Fibroblast of the aortic adventitia (primary cell): ENCODE data around the gene FGGY. TPM values are rescaled to one million over a fixed set of nuclear protein-coding genes. Genes with fewer than 3 reads are reported as not detected.

Experiments
- DNase-seq: peaks from one replicate; pipeline ENCODE4 v3.0.0-alpha.2; 2010; ENCODE audit warnings: low read depth
- H3K4me3 ChIP-seq: 2 replicates; pipeline ENCODE4 v1.5.1; 2011; ENCODE audit warnings: low read depth, mild to moderate bottlenecking, control low read depth, low read length, moderate library complexity
- total RNA-seq: library from RNA; depleted of rRNA; stranded (reverse); fragments of >200 nt; gene quantifications from 2 replicates; pipeline ENCODE4 v1.2.3, GENCODE V29; 2012; ENCODE audit warnings: low replicate concordance
- TF ChIP-seq, protein P1 (sequence below): IDR thresholded peaks from 2 replicates; pipeline ENCODE4 v1.5.1; 2011; ENCODE audit warnings: mild to moderate bottlenecking, low read length, control low read depth, inconsistent platforms; ENCODE audit not compliant: insufficient read depth

FGGY gene
- total RNA-seq, 1 donor: 17.5 TPM

DNA sequence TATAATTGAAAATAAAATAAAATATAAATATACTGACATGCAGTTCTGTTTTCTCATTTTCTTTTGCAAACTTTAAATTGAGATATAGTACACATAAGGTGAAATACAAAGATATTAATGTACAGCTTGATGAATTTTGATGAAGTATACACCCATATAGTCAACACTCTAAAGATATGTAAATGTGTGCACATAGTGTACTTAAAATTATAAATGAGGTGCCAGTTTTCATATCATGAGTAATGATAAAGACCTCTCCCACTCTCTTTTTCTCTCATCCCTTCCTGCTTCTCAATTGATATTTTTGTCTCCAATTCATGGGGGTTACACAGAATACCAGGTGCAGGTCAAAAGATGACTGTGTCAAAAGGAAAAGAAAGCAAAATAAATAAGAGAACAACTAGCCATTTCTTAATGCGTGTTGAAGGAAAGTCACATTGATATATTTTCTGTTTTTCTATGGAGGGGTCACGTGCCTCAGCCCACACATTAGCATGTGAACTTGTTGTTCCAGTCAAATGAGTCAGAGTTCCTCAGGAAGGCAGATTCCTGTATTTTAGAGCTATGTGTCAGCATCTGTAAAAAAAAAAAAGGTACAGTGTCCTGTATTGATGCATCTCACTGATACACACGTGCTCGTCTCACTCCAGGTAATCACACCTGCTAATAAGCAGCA lies 453.6 kb downstream of the FGGY start:
- H3K4me3 ChIP-seq: no peak overlapping the region
- peak; percentile 85 for DNase-seq
- TF ChIP-seq, protein P1, sequence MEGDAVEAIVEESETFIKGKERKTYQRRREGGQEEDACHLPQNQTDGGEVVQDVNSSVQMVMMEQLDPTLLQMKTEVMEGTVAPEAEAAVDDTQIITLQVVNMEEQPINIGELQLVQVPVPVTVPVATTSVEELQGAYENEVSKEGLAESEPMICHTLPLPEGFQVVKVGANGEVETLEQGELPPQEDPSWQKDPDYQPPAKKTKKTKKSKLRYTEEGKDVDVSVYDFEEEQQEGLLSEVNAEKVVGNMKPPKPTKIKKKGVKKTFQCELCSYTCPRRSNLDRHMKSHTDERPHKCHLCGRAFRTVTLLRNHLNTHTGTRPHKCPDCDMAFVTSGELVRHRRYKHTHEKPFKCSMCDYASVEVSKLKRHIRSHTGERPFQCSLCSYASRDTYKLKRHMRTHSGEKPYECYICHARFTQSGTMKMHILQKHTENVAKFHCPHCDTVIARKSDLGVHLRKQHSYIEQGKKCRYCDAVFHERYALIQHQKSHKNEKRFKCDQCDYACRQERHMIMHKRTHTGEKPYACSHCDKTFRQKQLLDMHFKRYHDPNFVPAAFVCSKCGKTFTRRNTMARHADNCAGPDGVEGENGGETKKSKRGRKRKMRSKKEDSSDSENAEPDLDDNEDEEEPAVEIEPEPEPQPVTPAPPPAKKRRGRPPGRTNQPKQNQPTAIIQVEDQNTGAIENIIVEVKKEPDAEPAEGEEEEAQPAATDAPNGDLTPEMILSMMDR: no peak

DNA sequence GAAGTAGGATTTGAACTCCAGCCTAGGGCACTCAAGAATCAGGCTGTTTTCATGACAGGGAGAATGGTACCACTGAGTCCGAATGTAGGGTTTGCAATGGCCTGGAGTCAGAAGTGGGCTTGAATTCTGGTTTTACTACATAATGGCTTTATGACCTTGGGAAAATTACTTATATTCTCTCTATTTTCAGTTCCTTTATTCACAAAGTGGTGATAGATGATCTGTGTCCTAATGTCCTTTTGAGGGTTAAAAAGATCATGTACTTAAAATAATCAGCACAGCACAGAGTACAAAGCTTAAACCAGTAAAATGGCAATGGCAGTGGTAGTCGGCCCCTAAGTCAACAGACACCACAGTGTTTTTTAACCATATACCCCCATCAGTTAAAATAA lies 454.1 kb downstream of the FGGY start:
- TF ChIP-seq, protein P1: no peak
- H3K4me3 ChIP-seq: no peak overlapping the region
- DNase-seq: no peak

DNA sequence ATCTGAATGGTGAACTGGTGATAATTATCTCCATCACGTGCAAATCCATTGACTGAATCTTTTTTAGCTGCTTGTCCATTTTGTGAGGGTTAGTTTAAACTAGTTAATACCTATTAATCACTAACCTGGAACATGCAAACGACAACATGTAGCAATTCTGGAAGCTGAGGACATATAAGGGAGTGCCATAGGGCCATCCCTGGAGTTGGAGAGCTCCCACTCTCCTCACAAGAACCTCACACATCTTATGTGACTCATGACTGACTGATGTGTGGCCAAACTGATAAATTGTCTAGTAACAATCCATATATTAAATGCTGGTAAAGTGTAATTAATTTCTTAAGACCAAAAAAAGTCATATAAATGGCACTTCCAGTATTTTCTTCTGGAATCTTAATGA lies 454.9 kb downstream of the FGGY start:
- peak; percentile 18 for DNase-seq
- TF ChIP-seq, protein P1: no peak

DNA sequence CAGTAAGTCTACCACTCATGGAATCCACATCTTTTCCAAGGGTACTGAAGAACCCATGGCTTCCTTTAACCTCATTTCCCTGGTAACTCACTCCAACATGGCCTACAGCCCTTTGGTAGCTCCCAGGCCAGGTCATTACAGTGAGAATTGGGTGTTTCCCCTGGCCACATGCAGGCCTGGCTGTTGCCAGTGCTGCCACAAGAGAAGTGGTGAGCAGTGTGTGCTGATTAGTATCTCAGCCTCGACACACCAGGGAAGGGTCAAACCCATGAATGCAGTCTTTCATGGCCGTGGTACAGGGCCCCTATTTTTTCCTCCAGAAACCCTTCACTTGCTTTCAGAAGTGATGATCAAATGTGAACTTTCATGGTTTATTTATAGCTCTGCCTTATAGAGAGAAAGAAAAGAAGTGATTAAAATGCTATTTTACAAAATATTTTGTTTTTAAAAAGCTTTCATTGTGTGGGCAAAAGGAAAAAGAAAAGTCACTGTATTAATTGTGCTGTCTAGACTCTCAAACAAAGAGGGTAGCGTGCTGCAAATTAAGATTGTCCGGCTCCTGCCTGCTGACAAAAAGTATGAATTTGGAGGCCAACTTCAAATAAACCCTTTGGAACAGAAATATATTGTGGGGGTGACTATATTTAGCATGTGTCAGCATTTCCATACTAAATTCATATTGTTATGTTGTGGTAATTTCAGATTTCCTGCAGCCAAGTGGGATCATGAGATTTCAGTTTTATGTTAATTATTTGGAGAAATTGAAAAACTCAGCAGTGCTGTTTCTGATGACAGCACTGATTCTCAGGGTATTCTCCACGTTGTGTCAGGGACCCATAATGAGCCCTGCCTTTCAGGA lies 455.9 kb downstream of the FGGY start:
- TF ChIP-seq, protein P1: no peak

More for the DNA sequence above, 454.9 kb downstream of the FGGY start:
- no peak overlapping the region for H3K4me3 ChIP-seq

DNA sequence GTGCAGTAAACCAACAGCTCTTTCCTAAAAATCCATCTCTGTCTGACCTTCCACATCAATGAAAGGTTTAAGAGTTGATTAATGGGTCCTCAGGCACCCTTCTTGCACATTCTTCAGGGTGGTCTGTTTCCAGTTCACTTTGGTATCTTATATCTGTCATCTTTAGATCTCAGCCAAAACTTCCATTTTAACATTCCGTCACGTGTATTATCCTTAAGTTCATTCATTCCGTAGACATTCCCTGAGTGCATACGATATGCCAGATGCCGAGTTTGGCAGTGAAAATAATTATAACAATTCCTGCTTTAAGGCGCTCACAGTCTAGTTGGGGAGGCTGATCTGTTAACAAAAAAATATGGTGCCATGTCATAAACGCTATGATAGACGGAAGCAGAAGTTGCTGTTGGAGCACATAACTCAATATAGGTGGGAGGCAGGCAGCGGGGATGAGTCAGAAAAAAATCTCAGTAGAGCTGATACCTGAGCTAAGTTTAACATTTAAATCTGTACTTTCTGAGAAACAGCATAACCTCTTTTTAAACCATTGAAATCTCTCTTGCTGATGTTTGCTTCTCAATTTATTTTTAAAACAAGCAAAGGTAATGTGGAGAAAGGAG lies 458.3 kb downstream of the FGGY start:
- TF ChIP-seq, protein P1: no peak
- no peak overlapping the region for H3K4me3 ChIP-seq
- DNase-seq: no peak

More for the DNA sequence above, 455.9 kb downstream of the FGGY start:
- DNase-seq: no peak
- no peak overlapping the region for H3K4me3 ChIP-seq

DNA sequence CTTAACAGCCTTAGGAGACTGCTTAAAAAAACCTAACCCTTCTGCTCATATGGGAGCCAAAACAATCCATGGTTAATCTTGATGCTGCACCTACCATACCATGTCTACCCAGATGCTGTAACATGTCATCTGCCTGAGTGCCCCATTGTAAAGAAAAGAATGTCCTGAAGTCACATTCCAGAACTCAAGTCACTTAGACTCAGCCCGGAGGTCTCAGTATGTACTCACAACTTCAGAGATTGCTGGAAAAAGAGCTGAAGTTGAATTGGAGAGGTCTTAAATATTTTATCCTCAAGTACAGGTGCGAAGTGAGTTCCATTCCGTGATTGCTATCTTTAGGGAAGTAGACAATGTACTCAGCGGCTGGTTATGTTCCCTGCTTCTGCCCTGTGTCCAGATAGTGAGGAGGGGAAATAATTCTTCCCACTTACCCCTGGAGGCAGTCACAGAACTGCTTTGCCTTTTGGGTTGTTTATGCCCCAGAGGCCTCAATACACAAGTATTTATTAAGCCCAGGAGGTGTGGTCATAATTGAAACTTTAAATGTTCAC lies 460.4 kb downstream of the FGGY start:
- DNase-seq: no peak
- H3K4me3 ChIP-seq: no peak overlapping the region
- TF ChIP-seq, protein P1: no peak
